ENCODE data around the gene TDRD10.
"Not testable (repeated sequence)": the region's sequence is repeated elsewhere in the genome, so short reads cannot be mapped to it uniquely, and the experiment has no call there.

TDRD10 gene

DNA sequence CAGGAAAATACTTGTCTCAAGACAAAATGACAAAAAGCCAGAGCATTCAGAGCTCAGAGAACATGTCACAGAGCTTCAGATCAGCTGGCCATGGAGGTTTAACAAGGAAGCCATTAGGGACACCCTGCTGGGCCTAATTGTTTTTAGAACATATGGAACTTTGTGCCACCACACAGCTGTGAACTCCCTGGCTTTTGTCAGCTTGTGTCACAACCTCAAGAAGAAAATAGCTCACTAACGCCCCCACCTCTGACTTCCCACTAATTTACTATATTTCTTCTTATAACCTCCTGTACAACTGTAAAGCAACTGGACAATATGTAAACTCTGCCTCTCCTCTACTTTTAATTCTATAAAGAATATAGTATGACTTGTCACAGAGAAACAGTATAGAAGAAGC lies 21.0 kb upstream of the TDRD10 start:
- DNase-seq: no peak

DNA sequence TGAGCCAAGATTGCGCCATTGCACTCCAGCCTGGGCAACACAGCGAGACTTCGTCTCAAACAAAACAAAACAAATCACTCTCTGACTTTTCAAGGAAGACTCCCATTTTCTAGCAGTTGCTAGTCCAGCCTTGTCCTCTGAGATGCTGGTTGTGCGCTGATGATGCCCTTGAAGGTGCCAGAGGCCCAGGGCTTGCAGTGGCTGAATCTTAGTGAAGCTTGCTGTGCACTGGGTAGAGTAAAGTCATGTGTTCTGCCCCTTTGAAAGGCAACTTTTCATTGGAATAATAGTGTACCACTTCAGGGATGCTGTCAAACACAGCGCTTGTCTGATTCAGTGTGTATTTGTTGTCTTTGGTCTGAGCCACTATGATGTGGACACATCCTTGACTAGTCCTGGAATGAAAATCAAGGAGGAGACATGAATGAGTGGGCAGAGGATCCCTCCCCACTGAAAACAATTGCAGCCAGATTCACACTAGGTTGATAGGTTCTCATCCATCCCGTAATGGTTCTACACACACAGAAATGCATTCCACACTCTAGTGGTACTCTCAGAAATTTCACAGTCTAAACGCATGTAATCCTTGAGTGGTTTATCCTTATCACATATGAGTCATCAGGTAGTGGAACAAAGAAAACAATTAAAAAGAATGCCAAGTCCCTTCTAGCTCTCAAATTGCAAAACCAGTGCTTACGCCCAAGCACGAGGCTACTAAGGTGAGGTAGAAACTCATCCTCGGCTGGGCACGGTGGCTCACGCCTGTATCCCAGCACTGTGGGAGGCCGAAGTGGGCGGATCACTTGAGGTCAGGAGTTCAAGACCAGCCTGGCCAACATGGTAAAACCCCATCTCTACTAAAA lies 17.8 kb upstream of the TDRD10 start:
- no peak for DNase-seq

DNA sequence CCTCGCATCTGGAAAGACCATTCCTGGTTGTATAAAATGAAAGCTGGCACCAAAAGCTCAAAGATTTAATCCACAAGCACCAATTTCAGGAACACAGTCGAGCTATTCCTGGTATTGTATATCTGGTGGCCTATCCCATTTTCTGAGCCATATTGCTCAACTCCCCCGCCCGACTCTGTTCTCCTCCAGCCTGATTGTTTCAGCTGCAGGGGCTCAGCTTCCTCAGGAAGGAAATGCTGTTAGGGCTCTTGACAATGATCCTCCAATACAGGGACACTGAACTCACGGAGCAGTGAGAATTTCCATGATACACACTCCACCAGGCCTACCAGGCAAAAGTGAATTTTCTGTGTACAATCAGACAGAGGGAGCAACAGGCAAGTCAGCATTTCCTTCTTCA lies 16.9 kb upstream of the TDRD10 start:
- DNase-seq: no peak

DNA sequence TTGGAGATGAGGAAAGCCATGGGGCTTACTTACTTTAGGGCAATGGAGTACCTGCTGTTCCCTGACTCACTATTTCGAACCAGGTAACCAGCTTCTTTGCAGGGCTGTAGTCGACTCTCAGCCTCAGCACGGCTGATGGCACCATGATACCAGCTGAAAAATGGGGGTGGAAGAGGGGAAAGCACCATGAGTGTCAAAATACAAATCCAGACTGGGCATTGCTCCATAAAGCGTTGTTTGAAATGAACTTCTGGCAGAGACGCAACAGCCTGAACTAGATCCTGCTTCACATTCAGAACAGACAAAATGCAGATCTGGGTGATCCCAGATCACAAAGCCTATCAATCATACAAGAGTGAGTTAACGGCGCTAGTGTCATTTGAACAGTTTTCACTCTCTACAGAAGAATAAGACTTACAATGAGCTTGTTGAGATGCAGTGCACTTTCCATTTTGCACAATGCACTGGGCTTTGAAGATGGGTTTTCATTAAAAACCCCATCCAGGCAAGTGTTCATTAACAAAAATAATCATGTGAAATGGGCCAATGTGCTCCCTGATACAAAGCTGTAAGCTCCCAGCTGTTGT lies 16.0 kb upstream of the TDRD10 start:
- DNase-seq: no peak

DNA sequence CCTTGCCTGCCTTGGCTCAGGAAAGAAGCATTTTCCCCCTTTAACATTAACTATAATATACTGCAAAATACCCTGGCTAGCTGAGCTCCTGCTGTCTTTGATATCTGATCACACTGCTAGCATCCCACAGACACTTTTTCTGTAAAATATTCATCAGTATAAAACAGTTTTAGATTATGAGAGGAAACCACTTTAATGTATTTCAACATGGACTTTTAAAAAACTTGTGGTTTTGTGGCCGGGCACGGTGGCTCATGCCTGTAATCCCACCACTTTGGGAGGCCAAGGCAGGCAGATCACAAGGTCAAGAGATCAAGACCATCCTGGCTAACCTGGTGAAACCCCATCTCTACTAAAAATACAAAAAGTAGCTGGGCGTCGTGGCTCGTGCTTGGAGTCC lies 15.3 kb upstream of the TDRD10 start:
- not testable (repeated sequence) for DNase-seq

DNA sequence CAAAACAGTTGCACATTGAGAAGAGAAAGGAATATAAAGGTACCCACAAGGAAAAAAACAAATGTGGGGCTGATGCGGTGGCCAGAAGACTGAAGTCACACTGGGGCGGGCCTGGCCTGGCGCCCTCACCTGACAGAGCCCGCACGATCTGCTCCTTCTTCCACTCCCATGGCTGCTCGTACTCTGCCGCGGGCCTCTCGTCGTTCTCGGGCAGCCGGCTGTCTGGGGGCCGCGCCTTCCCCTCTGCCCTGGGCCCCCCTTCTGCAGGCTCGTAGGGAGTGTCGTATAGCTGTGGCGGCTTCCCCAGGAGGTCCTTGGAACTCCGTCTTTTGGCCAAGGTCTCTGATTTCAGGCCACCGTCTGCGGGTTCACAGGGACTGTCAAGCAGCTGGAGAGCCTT lies 13.1 kb upstream of the TDRD10 start:
- no peak for DNase-seq

DNA sequence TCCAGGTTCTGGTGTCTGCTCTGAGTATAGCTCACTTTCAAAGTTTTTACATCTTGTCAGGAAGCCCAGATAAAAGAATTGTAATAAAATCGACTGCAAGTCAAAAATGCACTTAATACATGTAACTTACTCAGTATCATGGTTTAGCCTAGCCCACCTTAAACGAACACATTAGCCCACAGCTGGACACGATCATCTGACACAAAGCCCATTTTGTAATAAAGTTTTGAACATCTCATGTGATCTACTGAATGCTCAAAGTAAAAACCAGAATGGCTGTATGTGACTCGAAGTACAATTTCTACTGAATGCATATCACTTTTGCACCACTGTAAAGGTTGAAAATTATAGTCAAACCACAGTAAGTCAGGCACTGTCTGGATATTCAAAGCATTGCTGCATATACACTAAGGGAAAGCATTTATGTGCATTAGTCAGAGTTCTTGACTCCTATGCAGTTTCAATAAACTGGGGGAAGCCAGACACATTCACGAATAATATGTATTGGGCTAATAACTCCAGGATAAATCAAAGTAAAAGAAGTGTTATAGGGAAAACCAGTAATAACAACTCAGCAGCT lies 12.2 kb upstream of the TDRD10 start:
- no peak for DNase-seq

DNA sequence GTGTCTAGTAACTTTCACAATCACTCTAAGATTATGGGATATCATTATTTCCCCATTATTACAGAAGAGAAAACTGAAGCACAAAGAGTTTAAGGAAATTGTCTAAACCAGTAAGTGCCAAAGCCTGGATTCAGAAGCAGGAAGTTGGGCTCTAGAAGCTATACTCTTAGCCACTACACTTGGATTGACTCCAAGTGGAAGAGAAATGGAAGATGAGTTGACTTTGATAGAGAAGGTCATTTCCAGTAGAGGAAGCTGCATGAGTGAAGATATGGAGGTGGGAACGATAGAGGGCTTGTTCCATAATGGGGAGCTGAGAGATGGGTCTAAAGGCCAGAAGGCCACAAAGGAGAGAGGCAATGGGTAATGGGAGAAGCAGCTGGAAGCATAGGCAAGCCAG lies 11.7 kb upstream of the TDRD10 start:
- DNase-seq: no peak

DNA sequence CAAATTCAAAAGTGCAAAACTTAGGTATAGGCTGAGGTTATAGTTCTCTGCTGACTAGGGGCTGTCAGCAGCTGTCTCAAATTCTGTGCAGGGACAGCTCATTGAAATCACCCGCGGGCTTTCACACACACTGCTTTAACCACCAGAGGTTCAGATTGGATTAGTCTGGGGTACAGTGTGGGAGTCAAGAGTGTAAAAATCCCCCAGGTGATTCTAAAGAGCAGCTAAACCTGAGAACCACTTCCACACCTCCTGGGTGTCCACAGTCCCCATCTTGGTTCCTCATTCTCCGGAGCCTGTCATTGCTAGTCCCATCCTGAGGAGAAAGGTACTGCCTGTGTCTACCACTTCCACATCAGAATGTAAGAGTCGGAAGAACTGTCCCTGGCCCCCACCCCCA lies 9.9 kb upstream of the TDRD10 start:
- DNase-seq: no peak

DNA sequence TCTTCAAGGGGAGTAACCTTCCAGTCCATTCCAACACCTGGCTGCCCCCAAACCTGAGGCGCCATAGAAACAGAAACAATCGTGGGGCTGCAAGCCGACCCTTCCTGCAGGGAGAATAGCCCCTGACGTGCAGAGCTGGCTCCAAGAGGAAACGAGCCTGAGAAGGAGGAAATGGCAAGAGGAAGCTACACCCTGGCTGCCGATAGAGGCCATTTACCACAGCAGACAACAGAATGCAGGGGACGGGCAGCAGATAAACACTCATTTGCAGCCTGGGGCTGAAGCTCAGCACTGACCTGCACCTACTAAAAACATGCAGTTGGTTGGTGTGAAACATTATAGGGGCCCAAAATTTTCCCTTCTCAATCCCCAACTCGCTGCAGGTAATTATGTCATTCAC lies 8.7 kb upstream of the TDRD10 start:
- no peak for DNase-seq

DNA sequence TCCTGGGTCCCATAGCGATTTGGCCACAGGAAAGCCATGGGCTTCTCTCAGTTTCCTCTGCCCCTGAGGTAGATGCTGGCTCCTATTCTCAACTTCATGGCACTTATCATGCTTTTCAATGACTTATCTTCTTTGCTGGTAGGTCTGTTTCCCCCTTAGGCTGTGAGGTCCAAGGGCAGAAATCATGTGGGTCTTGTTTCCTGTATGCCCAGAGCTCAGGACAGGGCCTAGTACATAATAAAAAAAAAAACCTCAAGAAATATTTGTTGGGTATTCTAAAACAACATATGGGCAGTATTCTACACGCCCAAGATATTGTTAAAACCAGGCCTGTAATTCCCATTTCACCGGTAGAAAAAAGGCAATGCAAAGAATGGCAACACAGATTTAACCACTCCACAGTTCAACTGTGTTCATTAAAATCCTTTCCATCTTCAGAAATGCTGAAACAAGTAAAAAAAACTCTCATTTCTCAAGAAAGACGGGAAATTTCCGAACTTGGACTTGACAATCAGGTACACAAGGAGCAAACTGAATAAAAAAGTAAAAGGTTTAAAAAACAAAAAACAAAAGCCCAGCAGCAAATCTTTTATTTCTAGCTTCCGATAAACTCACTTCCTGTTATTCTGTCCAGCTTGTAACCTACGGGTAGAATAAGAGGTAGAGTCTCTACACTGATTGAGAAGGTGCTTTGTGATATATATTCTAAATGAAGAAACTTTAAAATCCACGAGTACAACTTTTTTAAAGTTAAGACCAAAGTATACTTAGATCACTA lies 6.3 kb upstream of the TDRD10 start:
- DNase-seq: no peak

DNA sequence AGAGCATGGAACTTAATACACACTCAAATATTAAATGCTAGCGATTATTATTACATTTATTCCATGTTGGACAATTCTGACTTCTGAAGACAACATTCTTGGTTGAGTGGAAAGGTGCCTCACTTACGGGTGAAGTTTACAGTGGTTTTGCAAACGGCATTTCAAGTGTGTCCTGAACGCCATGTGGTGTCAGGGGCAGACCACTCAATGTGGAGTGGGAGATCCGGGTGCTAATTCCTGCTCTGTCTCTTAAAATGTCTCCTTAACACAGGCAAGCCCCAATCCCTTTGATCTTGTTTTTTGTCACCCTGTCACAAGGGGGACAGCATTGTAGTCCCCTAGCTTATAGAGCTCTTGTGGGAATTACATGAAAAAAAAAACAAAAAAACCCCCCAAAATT lies 5.6 kb upstream of the TDRD10 start:
- DNase-seq: no peak

DNA sequence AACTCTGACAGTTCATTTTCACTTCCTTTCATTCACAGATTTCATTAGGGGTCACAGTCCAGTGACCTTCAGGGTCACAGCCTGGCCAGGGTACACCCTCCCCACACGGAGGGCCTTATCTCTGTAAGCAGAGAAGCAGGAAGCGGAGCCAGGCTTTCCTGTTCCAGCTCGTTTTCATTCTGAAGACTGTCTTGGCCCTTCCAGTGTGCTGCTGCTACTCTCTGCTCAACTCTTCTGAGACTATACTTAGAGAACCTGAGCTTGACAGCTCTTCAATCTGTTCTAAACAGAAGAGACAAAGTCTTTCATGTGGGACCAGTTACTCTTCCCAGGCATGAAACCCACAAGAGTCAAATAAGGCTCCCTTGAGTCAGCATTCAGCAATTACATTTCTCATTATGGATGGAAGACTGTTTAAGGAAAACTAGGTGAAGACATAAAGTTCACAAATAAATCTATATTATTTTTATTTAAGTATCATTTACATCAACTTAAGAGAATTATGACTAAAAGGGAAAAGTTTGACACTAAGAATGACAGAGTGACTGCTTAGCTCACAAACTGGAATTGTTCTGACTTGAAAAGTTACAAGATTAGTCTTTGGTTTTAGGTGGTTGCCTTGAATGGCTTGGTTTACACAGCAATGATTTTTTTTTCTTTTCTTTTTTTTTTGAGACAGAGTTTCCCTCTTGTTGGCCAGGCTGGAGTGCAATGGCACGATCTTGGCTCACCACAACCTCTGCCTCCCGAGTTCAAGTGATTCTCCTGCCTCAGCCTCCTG lies 4.8 kb upstream of the TDRD10 start:
- DNase-seq: no peak

DNA sequence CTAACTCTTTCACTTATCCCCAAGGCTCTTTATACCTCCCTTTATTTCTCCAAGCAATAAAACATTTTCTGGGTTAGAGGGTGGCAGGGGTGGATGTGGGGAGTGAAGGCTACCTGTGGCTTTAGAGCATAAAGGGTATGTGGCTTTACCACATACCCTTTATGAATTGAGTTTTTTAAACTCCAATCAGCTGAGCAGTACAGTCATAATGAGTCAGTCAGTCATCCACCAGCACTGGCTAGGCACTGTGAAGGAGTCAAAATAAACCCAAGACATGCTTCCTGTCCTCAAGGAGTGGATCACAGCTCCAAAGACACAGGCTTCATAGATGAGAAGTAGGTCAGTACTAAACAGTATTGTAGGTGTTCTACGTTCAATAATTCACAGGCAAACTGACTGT lies 2.6 kb upstream of the TDRD10 start:
- DNase-seq: no peak

DNA sequence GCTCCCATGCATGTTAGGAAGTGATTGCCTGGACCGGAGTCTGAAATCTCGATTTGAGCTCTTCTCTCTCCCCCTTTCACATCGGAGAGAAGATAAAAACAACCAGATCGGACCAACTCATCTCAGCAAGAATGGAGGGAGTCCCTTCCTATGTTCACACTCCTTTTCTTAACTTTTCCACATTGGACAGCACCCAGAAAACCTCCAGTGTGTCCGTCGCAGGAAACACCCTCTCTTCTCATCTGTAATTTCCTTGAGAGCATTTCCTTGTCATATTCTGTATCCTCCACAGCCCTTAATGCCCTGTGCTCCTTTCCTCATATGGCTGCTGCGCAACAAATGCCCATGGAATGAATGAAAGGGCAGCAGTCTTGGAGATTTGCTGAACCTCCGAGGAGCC lies 1.5 kb upstream of the TDRD10 start:
- DNase-seq: no peak

DNA sequence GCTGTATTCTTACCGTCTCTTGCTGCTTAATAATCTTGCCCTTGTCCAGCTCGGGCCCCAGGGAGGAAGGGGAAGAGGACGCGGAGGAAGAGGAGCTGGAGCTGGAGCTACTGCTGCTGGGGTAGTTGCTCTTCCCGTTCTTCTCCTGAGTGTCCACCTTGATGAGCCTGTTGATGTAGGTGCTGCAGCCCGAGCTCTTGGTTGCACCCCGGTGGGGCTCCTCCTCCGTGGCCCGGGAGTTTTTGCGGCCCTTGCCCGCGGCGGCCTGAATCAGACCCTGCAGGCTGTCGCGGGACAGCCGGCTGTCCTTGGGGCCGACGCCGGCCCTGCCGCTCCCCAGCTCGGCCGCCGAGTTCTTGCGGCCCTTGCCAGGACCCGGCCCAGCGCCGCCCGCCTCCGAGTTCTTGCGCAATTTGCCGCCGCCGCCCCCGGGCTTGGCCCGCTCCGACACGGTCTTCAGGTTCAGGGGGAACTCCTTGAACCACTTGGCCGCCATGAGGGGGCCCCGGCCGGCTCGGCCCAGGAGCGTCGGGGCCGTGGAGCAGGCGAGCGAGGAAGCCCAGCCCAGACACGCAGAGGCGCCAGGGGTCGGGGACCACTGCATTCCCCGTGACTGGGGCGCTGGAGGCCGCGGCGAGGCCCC lies 475 bp upstream of the TDRD10 start:
- DNase-seq: no peak

DNA sequence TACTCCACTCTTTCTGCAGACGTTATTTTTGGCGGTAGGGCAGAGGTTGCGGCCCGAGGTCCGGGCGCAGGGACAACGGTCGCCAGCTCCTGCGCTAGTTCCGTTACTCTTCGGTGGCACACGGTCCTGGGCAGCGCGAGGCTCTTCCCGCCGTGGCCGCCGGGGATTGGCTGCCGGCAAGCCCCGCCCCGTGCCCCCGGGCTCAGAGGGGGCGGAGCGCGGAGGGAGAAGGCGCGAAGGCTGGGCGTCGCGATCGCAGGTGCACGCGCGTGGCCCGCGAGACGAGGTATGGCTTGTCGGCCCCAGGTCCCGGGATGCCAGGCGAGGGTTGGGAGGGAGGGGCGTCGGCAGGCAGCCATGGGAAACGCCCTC lies 711 bp downstream of the TDRD10 start:
- no peak for DNase-seq

DNA sequence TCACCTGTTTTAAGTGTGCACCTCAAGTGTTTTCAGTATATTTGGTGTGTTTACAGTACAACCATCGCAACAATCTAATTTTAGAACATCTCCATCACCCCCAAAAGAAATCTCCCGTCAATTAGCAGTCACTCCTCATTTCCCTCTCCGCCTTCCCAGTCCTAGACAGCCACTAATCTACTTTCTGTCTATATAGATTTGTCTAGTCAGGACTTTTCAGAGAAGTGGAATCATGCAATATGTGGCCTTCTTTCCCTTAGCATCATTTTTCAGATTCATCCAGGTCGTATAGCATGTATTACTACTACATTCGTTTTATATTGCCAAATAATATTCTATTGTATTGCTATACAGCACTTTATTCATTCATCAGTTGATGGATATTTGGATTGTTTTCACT lies 1.9 kb downstream of the TDRD10 start:
- no peak for DNase-seq

DNA sequence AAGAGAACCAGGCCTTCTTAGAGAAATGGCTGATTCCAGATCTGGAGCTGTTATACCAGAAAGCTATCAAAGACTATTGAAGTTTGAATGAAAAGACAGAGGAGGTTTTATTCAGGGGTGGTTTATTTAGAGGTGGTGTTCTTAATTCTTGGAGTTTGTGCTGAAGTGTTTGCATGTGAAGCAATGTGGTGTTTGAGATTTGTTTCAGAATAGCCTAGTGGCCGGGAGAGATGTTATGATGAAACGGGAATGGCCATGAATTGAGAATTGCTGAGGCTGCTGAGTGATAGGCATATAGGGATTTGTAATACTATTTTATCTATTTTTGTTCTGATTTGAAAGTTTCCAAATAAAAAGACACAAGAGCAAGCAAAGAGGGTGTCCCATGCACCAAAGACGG lies 10.7 kb downstream of the TDRD10 start:
- no peak for DNase-seq

DNA sequence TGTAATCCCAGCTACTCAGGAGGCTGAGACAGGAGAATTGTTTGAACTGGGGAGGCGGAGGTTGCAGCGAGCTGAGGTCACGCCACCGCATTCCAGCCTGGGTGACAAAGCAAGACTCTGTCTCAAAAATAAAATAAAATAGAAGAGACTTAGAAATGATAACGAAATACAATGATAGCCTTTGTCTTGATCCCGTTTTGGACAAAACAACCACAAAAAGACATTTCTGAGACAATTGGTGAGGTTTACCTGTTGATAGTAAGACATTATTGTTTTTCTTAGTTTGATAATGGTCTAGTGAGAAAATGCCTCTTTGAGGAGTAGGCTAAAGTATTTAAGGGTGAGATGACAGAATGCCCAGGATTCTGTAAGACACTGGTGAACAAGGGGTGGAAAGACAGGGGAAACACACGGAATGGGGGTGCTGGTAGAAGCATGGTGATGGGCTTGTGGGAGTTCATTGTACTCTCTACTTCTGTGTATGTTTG lies 12.1 kb downstream of the TDRD10 start:
- DNase-seq: no peak

DNA sequence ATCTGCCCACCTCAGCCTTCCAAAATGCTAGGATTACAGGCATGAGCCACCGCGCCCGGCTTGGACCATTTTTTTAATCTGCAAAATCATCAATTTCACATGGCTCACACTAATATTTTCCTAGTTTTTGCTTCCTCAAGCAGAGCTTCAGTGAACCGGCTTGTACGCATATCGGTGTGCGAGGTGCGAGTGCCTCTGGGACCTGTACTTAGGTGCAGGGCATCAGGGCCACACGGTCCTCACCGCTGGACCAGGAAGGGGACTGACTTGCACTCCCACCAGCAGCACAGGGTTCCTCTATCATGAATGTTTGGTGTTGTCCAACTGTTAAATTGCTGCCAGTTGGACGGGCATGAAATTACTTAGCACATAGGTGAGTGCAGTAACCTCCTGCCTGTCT lies 15.6 kb downstream of the TDRD10 start:
- no peak for DNase-seq

DNA sequence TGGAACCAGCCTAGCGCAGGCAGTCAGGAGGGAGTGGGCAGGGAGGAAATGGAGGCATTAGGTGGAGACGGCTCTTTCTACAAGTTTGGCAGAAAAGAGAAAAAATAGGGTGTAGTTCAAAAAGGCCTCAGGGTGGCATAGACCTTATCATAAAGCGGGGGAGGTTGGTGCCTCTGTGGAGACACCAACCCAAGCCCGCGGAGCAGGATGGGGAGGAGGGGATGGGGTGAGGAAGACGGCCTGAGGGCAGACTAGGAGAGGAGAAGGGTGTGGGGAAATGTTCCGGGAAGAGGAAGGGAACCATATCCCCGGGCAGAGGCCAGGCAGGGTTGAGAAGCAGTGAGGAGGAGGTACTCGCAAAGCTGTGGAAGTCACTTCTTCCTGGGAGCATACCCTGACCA lies 17.6 kb downstream of the TDRD10 start:
- DNase-seq: no peak
